ENCODE results near the gene VSX1.
A peak's percentile ranks its signal among the peaks of the same experiment; 100 is the strongest.

GRCh38 chr20:25066386-25066785 lies 15.6 kb downstream of the VSX1 start:
- TF ChIP-seq, protein P1, sequence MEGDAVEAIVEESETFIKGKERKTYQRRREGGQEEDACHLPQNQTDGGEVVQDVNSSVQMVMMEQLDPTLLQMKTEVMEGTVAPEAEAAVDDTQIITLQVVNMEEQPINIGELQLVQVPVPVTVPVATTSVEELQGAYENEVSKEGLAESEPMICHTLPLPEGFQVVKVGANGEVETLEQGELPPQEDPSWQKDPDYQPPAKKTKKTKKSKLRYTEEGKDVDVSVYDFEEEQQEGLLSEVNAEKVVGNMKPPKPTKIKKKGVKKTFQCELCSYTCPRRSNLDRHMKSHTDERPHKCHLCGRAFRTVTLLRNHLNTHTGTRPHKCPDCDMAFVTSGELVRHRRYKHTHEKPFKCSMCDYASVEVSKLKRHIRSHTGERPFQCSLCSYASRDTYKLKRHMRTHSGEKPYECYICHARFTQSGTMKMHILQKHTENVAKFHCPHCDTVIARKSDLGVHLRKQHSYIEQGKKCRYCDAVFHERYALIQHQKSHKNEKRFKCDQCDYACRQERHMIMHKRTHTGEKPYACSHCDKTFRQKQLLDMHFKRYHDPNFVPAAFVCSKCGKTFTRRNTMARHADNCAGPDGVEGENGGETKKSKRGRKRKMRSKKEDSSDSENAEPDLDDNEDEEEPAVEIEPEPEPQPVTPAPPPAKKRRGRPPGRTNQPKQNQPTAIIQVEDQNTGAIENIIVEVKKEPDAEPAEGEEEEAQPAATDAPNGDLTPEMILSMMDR (conservative IDR thresholded peaks at IDR 0.05 in 1 of 2, IDR thresholded peaks at IDR 0.05 in 1 of 2; ENCODE audit: low read depth in 1 of 2, low read length in 2 of 2): no peak
- TF ChIP-seq EZH2 (IDR thresholded peaks at IDR 0.05; ENCODE audit: low read length, missing control alignments): peak; percentile 16
